Measurements from ENCODE around the gene DTD1.

The DTD1 gene

GRCh38 chr20:18813483-18813882 is 225.6 kb downstream of the DTD1 start, which contains the start of gene SCP2D1:
Gene SCP2D1 (plus strand): TSS chr20:18813783. CDS start chr20:18813816, 33 bp downstream.
- TF ChIP-seq, protein P1, sequence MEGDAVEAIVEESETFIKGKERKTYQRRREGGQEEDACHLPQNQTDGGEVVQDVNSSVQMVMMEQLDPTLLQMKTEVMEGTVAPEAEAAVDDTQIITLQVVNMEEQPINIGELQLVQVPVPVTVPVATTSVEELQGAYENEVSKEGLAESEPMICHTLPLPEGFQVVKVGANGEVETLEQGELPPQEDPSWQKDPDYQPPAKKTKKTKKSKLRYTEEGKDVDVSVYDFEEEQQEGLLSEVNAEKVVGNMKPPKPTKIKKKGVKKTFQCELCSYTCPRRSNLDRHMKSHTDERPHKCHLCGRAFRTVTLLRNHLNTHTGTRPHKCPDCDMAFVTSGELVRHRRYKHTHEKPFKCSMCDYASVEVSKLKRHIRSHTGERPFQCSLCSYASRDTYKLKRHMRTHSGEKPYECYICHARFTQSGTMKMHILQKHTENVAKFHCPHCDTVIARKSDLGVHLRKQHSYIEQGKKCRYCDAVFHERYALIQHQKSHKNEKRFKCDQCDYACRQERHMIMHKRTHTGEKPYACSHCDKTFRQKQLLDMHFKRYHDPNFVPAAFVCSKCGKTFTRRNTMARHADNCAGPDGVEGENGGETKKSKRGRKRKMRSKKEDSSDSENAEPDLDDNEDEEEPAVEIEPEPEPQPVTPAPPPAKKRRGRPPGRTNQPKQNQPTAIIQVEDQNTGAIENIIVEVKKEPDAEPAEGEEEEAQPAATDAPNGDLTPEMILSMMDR (IDR thresholded peaks at IDR 0.05; ENCODE audit: borderline replicate concordance, insufficient read depth, low read depth, low read length), result no peak
- H3K4me3 ChIP-seq (ENCODE audit: low read depth, low read length), result no peak within 1 kb of the TSS

DNA sequence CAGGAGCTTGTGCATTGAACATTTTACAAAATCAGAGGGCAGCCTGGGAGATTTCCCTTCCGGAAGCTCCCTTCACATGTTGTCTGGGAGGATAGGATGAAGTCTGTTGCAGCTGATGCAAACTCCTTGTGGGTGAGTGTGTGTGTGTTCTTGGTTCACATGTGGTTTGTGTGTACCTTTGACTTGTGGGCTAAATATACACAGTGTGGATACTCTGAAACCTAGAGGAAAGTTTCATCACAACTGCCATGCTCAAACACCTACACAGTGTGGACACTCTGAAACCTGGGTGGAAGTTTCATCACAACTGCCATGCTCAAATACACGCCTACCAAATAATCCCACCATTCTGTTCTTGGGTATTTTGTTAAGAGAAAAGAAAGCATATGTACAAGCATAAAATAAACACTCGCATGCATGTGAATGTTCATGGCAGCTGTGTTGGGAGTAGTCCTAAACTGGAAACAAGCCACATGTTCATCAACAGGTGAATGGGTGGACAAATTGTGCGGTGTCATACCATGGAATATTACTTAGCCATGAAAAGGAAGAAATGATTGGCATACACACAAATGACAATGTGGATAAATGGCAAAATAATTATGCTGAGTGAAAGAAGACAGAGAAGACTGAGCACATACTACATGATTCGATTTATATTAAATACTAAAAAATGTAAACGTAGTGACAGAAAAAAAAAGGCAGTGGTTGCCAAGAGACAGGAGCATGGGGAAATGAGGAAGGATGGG is 227.5 kb downstream of the DTD1 start:
- TF ChIP-seq, protein P1 (IDR thresholded peaks at IDR 0.05; ENCODE audit: borderline replicate concordance, insufficient read depth, low read depth, low read length), result no peak
- H3K4me3 ChIP-seq (ENCODE audit: low read depth, low read length), result no peak overlapping the region

All from GM12875 (cell line).